Heart right ventricle (tissue), 16 donors: ENCODE data around the gene SLIT3. TPM values are rescaled to one million over a fixed set of nuclear protein-coding genes. Genes with fewer than 3 reads are reported as not detected.
A peak's percentile ranks its signal among the peaks of the same experiment; 100 is the strongest.

Experiments
- ATAC-seq, 8 donors: fragments of 200-7000 bp; cut with Tn5 transposase; one replicate each; pipeline ENCODE4 v1.9.1; 2020; ENCODE audit warnings: mild to moderate bottlenecking in 8 of 8, moderate library complexity in 8 of 8, moderate number of reproducible peaks in 1 of 8
- DNase-seq, 2 donors: peaks; one replicate each; pipeline ENCODE4 v3.0.0-alpha.2; 2020
- H3K27ac ChIP-seq, 10 donors: fragments of 200-600 bp; sonication (generic) in 2 of 10; one replicate each; pipeline versions ENCODE4 v1.5.0 to v1.8.0; 2020 to 2022; ENCODE audit warnings: mild to moderate bottlenecking in 3 of 10
- H3K27me3 ChIP-seq, 7 donors: fragments of 200-600 bp; one replicate each; pipeline ENCODE4 v1.8.0; 2021 to 2022; ENCODE audit warnings: mild to moderate bottlenecking in 2 of 7
- H3K36me3 ChIP-seq, 9 donors: fragments of 200-600 bp; sonication (generic) in 1 of 9; one replicate each; pipeline versions ENCODE4 v1.5.0 to v1.8.0; 2020 to 2022; ENCODE audit warnings: mild to moderate bottlenecking in 2 of 9
- H3K4me1 ChIP-seq, 9 donors: fragments of 200-600 bp; sonication (generic) in 1 of 9; one replicate each; pipeline versions ENCODE4 v1.5.0 to v1.8.0; 2020 to 2022; ENCODE audit warnings: mild to moderate bottlenecking in 4 of 9
- H3K4me3 ChIP-seq, 10 donors: fragments of 200-600 bp; sonication (generic) in 2 of 10; one replicate each; pipeline versions ENCODE4 v1.5.0 to v1.8.0; 2020 to 2022; ENCODE audit warnings: mild to moderate bottlenecking in 7 of 10, moderate library complexity in 2 of 10
- H3K9me3 ChIP-seq, 11 donors: fragments of 200-600 bp in 10 of 11; sonication (generic) in 2 of 11; one replicate each; pipeline versions ENCODE4 v1.5.0 to v1.8.0; 2013 to 2022; ENCODE audit warnings: mild to moderate bottlenecking in 2 of 11, control low read depth in 1 of 11, moderate library complexity in 1 of 11
- CTCF ChIP-seq, 9 donors: fragments of 200-600 bp; sonication (generic) in 2 of 9; IDR thresholded peaks; one replicate each; pipeline versions ENCODE4 v1.5.0 to v1.8.0; 2021 to 2022; ENCODE audit warnings: antibody characterized with exemption in 9 of 9, mild to moderate bottlenecking in 5 of 9, moderate library complexity in 1 of 9
- WGBS, 2 donors: extraction: QIAGEN DNeasy Blood & Tissue Kit; methylation state at CpG; one replicate each; pipeline ENCODE4 v1.1.7; 2013; ENCODE audit warnings: inconsistent platforms in 1 of 2; 5-methylcytosine and 5-hydroxymethylcytosine counted together
- intact Hi-C, 10 donors: fragments of 100-400 bp; cut with DNase I; formaldehyde crosslinking; loops; one replicate each; pipeline versions ENCODE4 v1.11.1 to v1.14.2; 2022
- polyA plus RNA-seq, 2 donors: library from polyadenylated mRNA; stranded (reverse); fragments of 200-250 nt; gene quantifications; one replicate each; pipeline ENCODE4 v1.2.3, GENCODE V29; 2013
- total RNA-seq, 10 donors: library from RNA; stranded (reverse); fragmentation: NEBNext Ultra II Directional in 3 of 10; extraction: Animal tissue kit (Norgen Biotek cat#: 25700) in 3 of 10; gene quantifications; one replicate each; pipeline versions ENCODE4 v1.2.1 to v1.2.4, GENCODE V29; 2021 to 2023
- donor health status: Arrhythmogenic right ventricular cardiomyopathy.
- donor health status: ischemic (EF 13 %, LVEDD 7.1; RV severe dilation, severe dysfunction).
- donor health status: healthy with polysubstance abuse.
- donor health status: DM: no; HTN: yes; CAD: no.
- donor health status: DM: no; HTN: no; CAD: no.
- donor health status: ischemic (EF 25% LVEDD 6.9; RV normal size, moderate dysfunction).
- donor health status: ischemic (EF 25% LVEDD 5.7; RV mildly dilated, moderate dysfunction).
- donor health status: healthy.
- donor health status: DM: yes; HTN: yes; CAD: no.
- donor health status: Ischemic cardiomyopathy.
- donor health status: ischemic (EF 35%, LVEDD 5.7; RV mildly dilated, moderate dysfunction).
- donor health status: nonischemic (EF 11% LVEDD 7.7; RV severe dilation, severe dysfunction).
- donor health status: DM: yes; HTN: yes; CAD: no.
- donor health status: PGD.
- donor health status: ischemic (EF 29% LVEDD 5.4; RV normal size, mild dysfunction).
- donor health status: nonischemic (EF 23%, LVEDD 6.1; RV moderate dilation, normal function).

SLIT3 gene
- total and polyA plus RNA-seq, 12 donors = 2.0 to 29.2 (median 12.1) TPM

GRCh38 chr5:168917947-168918600, 382.9 kb downstream of the SLIT3 start:
- Histone ChIP-seq H3K9me3 (no peaks in the 10 kb centered on the region), H3K4me3 (no peak overlapping the region), H3K27me3 (peaks cover 0 to 14% (median 5%) of the 10 kb centered on the region in 7 donors), H3K4me1 (peaks cover 0 to 9% (median 0%) of the 10 kb centered on the region in 9 donors), H3K27ac (no peak overlapping the region), H3K36me3 (no peaks in the 10 kb centered on the region)
- no peak for TF ChIP-seq CTCF (IDR thresholded peaks at IDR 0.05)
- DNase-seq (no peak), ATAC-seq (no peak)
- 70 to 73% methylated on average over 4 of the region's 4 CpGs for WGBS, 2 donors
- intact Hi-C loops = no loop called here

- intact Hi-C loops = no loop called here
- Histone ChIP-seq H3K27ac (peak overlapping the region in 1 of 10 donors; percentile 9), H3K36me3 (no peaks in the 10 kb centered on the region), H3K4me3 (no peak overlapping the region), H3K4me1 (peaks cover 0 to 9% (median 0%) of the 10 kb centered on the region in 9 donors), H3K27me3 (peaks cover 0 to 14% (median 5%) of the 10 kb centered on the region in 7 donors), H3K9me3 (no peaks in the 10 kb centered on the region)
- DNase-seq (no peak), ATAC-seq (peak in 1 of 8 donors; percentile 74)
- 78 to 81% methylated on average over 6 of the region's 6 CpGs for WGBS, 2 donors
- TF ChIP-seq CTCF (IDR thresholded peaks at IDR 0.05) = no peak
These were observed 384.1 kb downstream of the SLIT3 start for GRCh38 chr5:168916852-168917251.

- peak; percentile 44 to 88 (median 66) for ATAC-seq
These were observed 384.7 kb downstream of the SLIT3 start for GRCh38 chr5:168916266-168916665.

GRCh38 chr5:168914491-168914890, 386.4 kb downstream of the SLIT3 start:
- WGBS, 2 donors = 81 to 85% methylated on average over 5 of the region's 5 CpGs
- no peaks in the 10 kb centered on the region for H3K36me3 ChIP-seq
- ATAC-seq (no peak), DNase-seq (no peak)
- H3K27ac ChIP-seq = no peak overlapping the region
- peaks cover 0 to 9% (median 0%) of the 10 kb centered on the region in 9 donors for H3K4me1 ChIP-seq
- no peaks in the 10 kb centered on the region for H3K27me3 ChIP-seq
- TF ChIP-seq CTCF (IDR thresholded peaks at IDR 0.05) = no peak
- H3K9me3 ChIP-seq = no peaks in the 10 kb centered on the region
- intact Hi-C loops = no loop called here
- H3K4me3 ChIP-seq = no peak overlapping the region

More at GRCh38 chr5:168916266-168916665, 384.7 kb downstream of the SLIT3 start:
- WGBS, 2 donors = 45 to 54% methylated on average over 5 of the region's 5 CpGs
- H3K27me3 ChIP-seq = peaks cover 0 to 14% (median 5%) of the 10 kb centered on the region in 7 donors
- H3K4me3 ChIP-seq = no peak overlapping the region
- no peak overlapping the region for H3K27ac ChIP-seq
- DNase-seq = peak in 1 of 2 donors; percentile 30
- H3K36me3 ChIP-seq = no peaks in the 10 kb centered on the region
- intact Hi-C loops = no loop called here
- peaks cover 0 to 9% (median 0%) of the 10 kb centered on the region in 9 donors for H3K4me1 ChIP-seq
- no peak for TF ChIP-seq CTCF (IDR thresholded peaks at IDR 0.05)
- no peaks in the 10 kb centered on the region for H3K9me3 ChIP-seq
